HCT116 (cell line): ENCODE measurements around the gene SCAF1. TPM values are rescaled to one million over a fixed set of nuclear protein-coding genes. Genes with fewer than 3 reads are reported as not detected.

Experiments
- ATAC-seq: fragments of 200-7000 bp; cut with Tn5 transposase; 2 replicates; pipeline ENCODE4 v1.9.1; 2020; ENCODE audit warnings: mild to moderate bottlenecking, moderate library complexity
- BruUV-seq: library from RNA; stranded (reverse); fragments of 400-500 nt; replicated peaks from 2 replicates; lab custom pipeline; 2021; lab: Mats Ljungman, UMichigan
- CTCF ChIA-PET: fragments of 300-600 bp; sonication (Branson Sonifier 250); formaldehyde crosslinking; loops from one replicate; lab custom pipeline; 2021; ENCODE audit warnings: antibody characterized with exemption; lab: Charles Lee
- POLR2A ChIA-PET: fragments of 300-600, 350-600 bp; sonication (Branson Sonifier 250); formaldehyde crosslinking; loops from one replicate; lab custom pipeline; 2021; ENCODE audit warnings: antibody characterized with exemption; lab: Charles Lee
- RAD21 ChIA-PET, 2 experiments: fragments of 300-600 bp; sonication (Branson Sonifier 250); formaldehyde crosslinking; loops; one replicate each; lab custom pipeline; 2023; ENCODE audit warnings: low total read pairs in 2 of 2; ENCODE audit not compliant: uncharacterized antibody in 2 of 2, unreplicated experiment in 2 of 2, low non-redundant PET in 1 of 2; lab: Charles Lee
- DNase-seq: peaks from one replicate; pipeline ENCODE4 v3.0.0-alpha.2; 2010; ENCODE audit warnings: low read depth, low spot score
- H2AFZ ChIP-seq: fragments of 200-600 bp; shearing (Covaris generic), sonication (generic); 2 replicates; pipeline ENCODE4 v1.6.1; 2017; ENCODE audit warnings: low read depth, mixed run types, mixed read lengths, antibody characterized with exemption, low read length; ENCODE audit not compliant: poor library complexity, severe bottlenecking
- H3K27ac ChIP-seq: 2 replicates; pipeline ENCODE4 v1.5.1; 2012; ENCODE audit warnings: low read depth, low read length
- H3K27me3 ChIP-seq: fragments of 200-600 bp; sonication (generic); 2 replicates; pipeline ENCODE4 v1.6.1; 2016; ENCODE audit warnings: mixed run types, low read length, mixed read lengths; ENCODE audit not compliant: insufficient read depth
- H3K36me3 ChIP-seq, 2 experiments: fragments of 200-500 bp in 1 of 2; fragments of 200-600 bp in 1 of 2; sonication (Bioruptor generic) in 1 of 2; sonication (generic) in 1 of 2; 2 replicates each; pipeline versions ENCODE4 v1.5.1 to v1.6.1; 2014 to 2016; ENCODE audit warnings: low read length in 2 of 2, inconsistent platforms in 1 of 2, mixed read lengths in 1 of 2, mixed run types in 1 of 2; ENCODE audit not compliant: insufficient read depth in 2 of 2, control insufficient read depth in 1 of 2
- H3K4me1 ChIP-seq, 2 experiments: fragments of 200-600 bp in 1 of 2; sonication (generic) in 1 of 2; 2 replicates each; pipeline versions ENCODE4 v1.5.1 to v1.6.1; 2012 to 2017; ENCODE audit warnings: low read length in 2 of 2, inconsistent platforms in 1 of 2, mild to moderate bottlenecking in 1 of 2, mixed read lengths in 1 of 2, mixed run types in 1 of 2, moderate library complexity in 1 of 2; ENCODE audit not compliant: insufficient read depth in 2 of 2, control insufficient read depth in 1 of 2
- H3K4me2 ChIP-seq: fragments of 200-600 bp; sonication (generic); 2 replicates; pipeline ENCODE4 v1.6.1; 2017; ENCODE audit warnings: mixed run types, low read length, mixed read lengths
- H3K4me3 ChIP-seq, 2 experiments: fragments of 200-600 bp in 1 of 2; sonication (generic) in 1 of 2; replicated peaks in 1 of 2; 2 replicates each; pipeline ENCODE4 v1.5.1; 2011 to 2016; ENCODE audit warnings: low read length in 2 of 2, control low read depth in 1 of 2, low read depth in 1 of 2, mild to moderate bottlenecking in 1 of 2, mixed read lengths in 1 of 2, mixed run types in 1 of 2
- H3K79me2 ChIP-seq: fragments of 200-600 bp; sonication (generic); 2 replicates; pipeline ENCODE4 v1.6.1; 2017; ENCODE audit warnings: mild to moderate bottlenecking, mixed run types, low read length, moderate library complexity, mixed read lengths; ENCODE audit not compliant: insufficient read depth
- H3K9ac ChIP-seq: fragments of 200-600 bp; sonication (generic); 2 replicates; pipeline ENCODE4 v1.6.1; 2016; ENCODE audit warnings: low read length, mixed read lengths
- H3K9me2 ChIP-seq: fragments of 200-600 bp; sonication (generic), shearing (Covaris generic); 2 replicates; pipeline ENCODE4 v1.6.1; 2017; ENCODE audit warnings: mixed run types, mild to moderate bottlenecking, moderate library complexity; ENCODE audit not compliant: insufficient read depth
- H3K9me3 ChIP-seq, 2 experiments: fragments of 200-500 bp in 1 of 2; fragments of 200-600 bp in 1 of 2; sonication (Bioruptor generic) in 1 of 2; sonication (generic) in 1 of 2; 2 replicates each; pipeline ENCODE4 v1.6.1; 2014 to 2017; ENCODE audit warnings: low read length in 2 of 2, mixed read lengths in 2 of 2, inconsistent platforms in 1 of 2, low read depth in 1 of 2, mild to moderate bottlenecking in 1 of 2, mixed run types in 1 of 2, moderate library complexity in 1 of 2; ENCODE audit not compliant: control insufficient read depth in 1 of 2, insufficient read depth in 1 of 2
- H4K20me1 ChIP-seq: fragments of 200-600 bp; sonication (generic), shearing (Covaris generic); 2 replicates; pipeline ENCODE4 v1.6.1; 2017; ENCODE audit warnings: mixed run types, mild to moderate bottlenecking, moderate library complexity; ENCODE audit not compliant: insufficient read depth
- CBX3 ChIP-seq: IDR thresholded peaks from 2 replicates; pipeline ENCODE4 v1.6.1; 2012; ENCODE audit warnings: low read depth
- EZH2 ChIP-seq: fragments of 200-600 bp; sonication (generic); IDR thresholded peaks from 2 replicates; pipeline ENCODE4 v1.6.1; 2017; ENCODE audit warnings: antibody characterized with exemption, mixed run types
- JUND ChIP-seq: IDR thresholded peaks from 2 replicates; pipeline ENCODE4 v1.6.1; 2012
- RAD21 ChIP-seq: IDR thresholded peaks from 2 replicates; pipeline ENCODE4 v1.6.1; 2012; ENCODE audit warnings: low read depth, mild to moderate bottlenecking
- ZFX ChIP-seq: fragments of 450-650 bp; IDR thresholded peaks from 2 replicates; pipeline ENCODE4 v1.6.1; 2017
- intact Hi-C: fragments of 100-400 bp; cut with micrococcal nuclease; formaldehyde crosslinking; loops from 2 replicates; pipeline ENCODE4 v1.10.0; 2022
- total RNA-seq: library from RNA; stranded (reverse); gene quantifications from one replicate; pipeline ENCODE4 v1.2.1, GENCODE V29; 2021; ENCODE audit not compliant: unreplicated experiment
- TF ChIP-seq, protein P1 (sequence below), 3 experiments: fragments of 200-600 bp in 1 of 3; sonication (generic) in 1 of 3; IDR thresholded peaks in 2 of 3; conservative IDR thresholded peaks in 1 of 3; 2 replicates each; pipeline ENCODE4 v1.5.1; 2012 to 2017; ENCODE audit warnings: low read depth in 2 of 3, low read length in 2 of 3, antibody characterized with exemption in 1 of 3, borderline replicate concordance in 1 of 3, control low read depth in 1 of 3, mild to moderate bottlenecking in 1 of 3, mixed read lengths in 1 of 3, mixed run types in 1 of 3, moderate library complexity in 1 of 3; ENCODE audit not compliant: insufficient read depth in 1 of 3
- TF ChIP-seq, protein P2 (sequence below): IDR thresholded peaks from 2 replicates; pipeline ENCODE4 v1.6.1; 2012; ENCODE audit warnings: low read depth

Gene SCAF1
- total RNA-seq, 1 experiment from 2014 or later, result 96.8 TPM

DNA sequence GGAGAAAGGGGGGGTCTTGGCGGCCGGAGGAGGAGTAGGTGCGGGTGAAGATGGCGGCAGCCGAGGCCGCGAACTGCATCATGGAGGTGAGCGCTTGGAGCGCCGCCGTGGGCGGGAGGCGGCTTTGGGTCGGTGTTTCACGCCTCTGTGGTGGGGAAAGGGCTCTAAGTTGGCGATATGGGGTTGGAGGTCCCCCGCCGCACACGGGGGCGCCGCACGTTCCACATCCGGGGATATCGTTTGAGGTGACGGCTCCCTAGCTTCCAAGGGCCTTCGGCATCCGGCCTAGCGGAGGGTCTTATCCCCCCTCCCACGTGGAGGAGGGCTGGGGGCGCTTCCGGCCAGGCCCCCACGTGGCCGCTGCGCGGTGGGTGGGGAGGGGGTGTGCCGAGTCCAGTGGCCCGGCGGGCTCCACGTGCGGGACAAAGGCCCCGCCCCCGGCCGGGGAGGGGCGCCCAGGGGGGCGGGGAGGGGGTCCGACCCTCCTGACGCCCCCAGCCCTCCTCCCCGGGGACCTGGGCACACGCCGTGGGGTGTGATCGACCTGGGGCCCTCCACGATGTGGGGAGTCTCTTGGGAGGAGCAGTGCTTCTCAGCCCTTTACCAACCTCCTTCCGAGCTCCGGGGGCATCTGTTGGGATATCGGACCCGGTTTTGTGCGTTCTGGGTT, 35.4 kb downstream of the SCAF1 start, which contains the start of gene PRMT1 (continued):
- TF ChIP-seq, protein P1, sequence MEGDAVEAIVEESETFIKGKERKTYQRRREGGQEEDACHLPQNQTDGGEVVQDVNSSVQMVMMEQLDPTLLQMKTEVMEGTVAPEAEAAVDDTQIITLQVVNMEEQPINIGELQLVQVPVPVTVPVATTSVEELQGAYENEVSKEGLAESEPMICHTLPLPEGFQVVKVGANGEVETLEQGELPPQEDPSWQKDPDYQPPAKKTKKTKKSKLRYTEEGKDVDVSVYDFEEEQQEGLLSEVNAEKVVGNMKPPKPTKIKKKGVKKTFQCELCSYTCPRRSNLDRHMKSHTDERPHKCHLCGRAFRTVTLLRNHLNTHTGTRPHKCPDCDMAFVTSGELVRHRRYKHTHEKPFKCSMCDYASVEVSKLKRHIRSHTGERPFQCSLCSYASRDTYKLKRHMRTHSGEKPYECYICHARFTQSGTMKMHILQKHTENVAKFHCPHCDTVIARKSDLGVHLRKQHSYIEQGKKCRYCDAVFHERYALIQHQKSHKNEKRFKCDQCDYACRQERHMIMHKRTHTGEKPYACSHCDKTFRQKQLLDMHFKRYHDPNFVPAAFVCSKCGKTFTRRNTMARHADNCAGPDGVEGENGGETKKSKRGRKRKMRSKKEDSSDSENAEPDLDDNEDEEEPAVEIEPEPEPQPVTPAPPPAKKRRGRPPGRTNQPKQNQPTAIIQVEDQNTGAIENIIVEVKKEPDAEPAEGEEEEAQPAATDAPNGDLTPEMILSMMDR (IDR thresholded peaks at IDR 0.05 in 2 of 3, conservative IDR thresholded peaks at IDR 0.05 in 1 of 3; ENCODE audit: borderline replicate concordance in 1 of 3, insufficient read depth in 1 of 3, low read depth in 2 of 3, low read length in 2 of 3), result no peak
- TF ChIP-seq EZH2, result no peak
- peak; percentile 63; the same call in 1 of the 2 replicates for TF ChIP-seq ZFX
- TF ChIP-seq JUND, result no peak
- no peak for TF ChIP-seq RAD21
- TF ChIP-seq CBX3, result no peak

DNA sequence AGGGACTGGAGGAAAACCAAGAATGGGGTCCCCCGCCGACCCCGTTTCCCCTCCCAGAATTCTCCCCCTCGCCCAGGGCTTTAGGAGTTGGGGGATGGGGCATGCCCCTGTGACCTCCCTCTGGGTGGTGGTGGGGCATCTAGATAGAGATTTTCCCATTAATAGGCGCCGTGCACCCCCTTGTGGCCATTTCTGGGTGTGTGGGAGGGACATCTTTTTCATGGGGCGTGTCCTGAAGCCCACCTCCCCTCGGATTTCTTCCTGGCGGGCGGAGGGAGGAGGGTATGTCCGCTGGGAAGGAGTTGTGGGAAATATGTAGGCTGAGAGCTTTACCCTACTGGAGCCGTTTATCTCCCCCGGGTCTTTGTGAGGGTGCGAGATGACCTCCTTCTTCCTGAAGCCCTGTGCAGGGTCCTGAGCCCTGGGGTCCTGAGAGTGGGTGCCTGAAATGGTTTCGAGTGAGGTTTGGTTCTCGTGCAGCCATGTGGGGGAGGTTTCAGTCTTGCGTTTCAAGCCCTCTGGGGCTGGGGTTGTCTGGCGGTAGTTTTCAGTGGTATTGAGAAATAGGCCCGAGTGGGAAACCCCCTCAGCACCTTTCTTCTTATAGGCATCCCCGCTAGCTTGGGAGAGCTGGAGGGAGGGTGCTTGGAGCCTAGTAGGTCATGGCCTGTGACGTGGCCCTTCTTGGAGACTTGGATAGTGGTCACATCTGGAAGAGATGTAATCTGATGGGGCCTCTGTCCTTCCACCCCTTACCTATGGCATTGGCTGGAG, 36.1 kb downstream of the SCAF1 start:
- intact Hi-C loops, result loop anchor here (1.0 to 5.0 kb wide), 4 partner anchors 86 to 175 kb away; partner anchors contain the start of gene PRR12
- peak overlapping the region; percentile 93 to 99 for H3K4me3 ChIP-seq
- peaks cover 13 to 24% of the 10 kb centered on the region in 2 experiments; a peak in 3 of 4 replicates for H3K36me3 ChIP-seq
- peaks cover 29% of the 10 kb centered on the region; the same call in 1 of the 2 replicates for H4K20me1 ChIP-seq
- ChIA-PET POLR2A (interaction anchor here (0.7 to 3.2 kb wide), 3 partner anchors 36 to 132 kb away, joined by 3 to 92 read pairs (median 4); partner anchors contain the start of genes RRAS and SCAF1), CTCF (interaction anchor here (0.7 to 3.4 kb wide), 3 partner anchors 100 to 202 kb away, joined by 4 to 17 read pairs (median 4); no protein-coding TSS in a partner anchor), RAD21 (no interaction called here)
- H3K4me1 ChIP-seq, result peaks cover 30 to 42% of the 10 kb centered on the region in 2 experiments
- BruUV-seq, result TSS peak; percentile 52
- ATAC-seq, result no peak
- H3K4me2 ChIP-seq, result peak overlapping the region; percentile 69
- peaks cover 59% of the 10 kb centered on the region for H3K79me2 ChIP-seq
- H3K9me2 ChIP-seq, result no peaks in the 10 kb centered on the region
- TF ChIP-seq, protein P2, sequence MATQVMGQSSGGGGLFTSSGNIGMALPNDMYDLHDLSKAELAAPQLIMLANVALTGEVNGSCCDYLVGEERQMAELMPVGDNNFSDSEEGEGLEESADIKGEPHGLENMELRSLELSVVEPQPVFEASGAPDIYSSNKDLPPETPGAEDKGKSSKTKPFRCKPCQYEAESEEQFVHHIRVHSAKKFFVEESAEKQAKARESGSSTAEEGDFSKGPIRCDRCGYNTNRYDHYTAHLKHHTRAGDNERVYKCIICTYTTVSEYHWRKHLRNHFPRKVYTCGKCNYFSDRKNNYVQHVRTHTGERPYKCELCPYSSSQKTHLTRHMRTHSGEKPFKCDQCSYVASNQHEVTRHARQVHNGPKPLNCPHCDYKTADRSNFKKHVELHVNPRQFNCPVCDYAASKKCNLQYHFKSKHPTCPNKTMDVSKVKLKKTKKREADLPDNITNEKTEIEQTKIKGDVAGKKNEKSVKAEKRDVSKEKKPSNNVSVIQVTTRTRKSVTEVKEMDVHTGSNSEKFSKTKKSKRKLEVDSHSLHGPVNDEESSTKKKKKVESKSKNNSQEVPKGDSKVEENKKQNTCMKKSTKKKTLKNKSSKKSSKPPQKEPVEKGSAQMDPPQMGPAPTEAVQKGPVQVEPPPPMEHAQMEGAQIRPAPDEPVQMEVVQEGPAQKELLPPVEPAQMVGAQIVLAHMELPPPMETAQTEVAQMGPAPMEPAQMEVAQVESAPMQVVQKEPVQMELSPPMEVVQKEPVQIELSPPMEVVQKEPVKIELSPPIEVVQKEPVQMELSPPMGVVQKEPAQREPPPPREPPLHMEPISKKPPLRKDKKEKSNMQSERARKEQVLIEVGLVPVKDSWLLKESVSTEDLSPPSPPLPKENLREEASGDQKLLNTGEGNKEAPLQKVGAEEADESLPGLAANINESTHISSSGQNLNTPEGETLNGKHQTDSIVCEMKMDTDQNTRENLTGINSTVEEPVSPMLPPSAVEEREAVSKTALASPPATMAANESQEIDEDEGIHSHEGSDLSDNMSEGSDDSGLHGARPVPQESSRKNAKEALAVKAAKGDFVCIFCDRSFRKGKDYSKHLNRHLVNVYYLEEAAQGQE, result no peak
- peak; percentile 70 for TF ChIP-seq RAD21
- TF ChIP-seq, protein P1 (IDR thresholded peaks at IDR 0.05 in 2 of 3, conservative IDR thresholded peaks at IDR 0.05 in 1 of 3; ENCODE audit: borderline replicate concordance in 1 of 3, insufficient read depth in 1 of 3, low read depth in 2 of 3, low read length in 2 of 3), result peak; percentile 56 to 79 (median 67); a peak in 5 of 6 replicates
- peak overlapping the region; percentile 99 for H3K27ac ChIP-seq
- H3K9ac ChIP-seq, result peak overlapping the region; percentile 100
- no peaks in the 10 kb centered on the region for H3K9me3 ChIP-seq
- DNase-seq, result no peak
- no peak overlapping the region for H2AFZ ChIP-seq
- H3K27me3 ChIP-seq, result no peaks in the 10 kb centered on the region
